GM12891 (cell line): ENCODE results near the gene TSHR.

Source experiments
- PAX5 ChIP-seq: IDR thresholded peaks from 2 replicates; pipeline ENCODE4 v1.6.1; 2011; ENCODE audit warnings: low read length, moderate library complexity, mild to moderate bottlenecking; ENCODE audit not compliant: insufficient read depth, severe bottlenecking
- POLR2A ChIP-seq: IDR thresholded peaks from 2 replicates; pipeline ENCODE4 v1.6.1; 2011; ENCODE audit warnings: low read depth, low read length, control low read depth
- POLR2AphosphoS5 ChIP-seq: IDR thresholded peaks from 2 replicates; pipeline ENCODE4 v1.6.1; 2011; ENCODE audit warnings: low read depth, low read length, control low read depth
- POU2F2 ChIP-seq: IDR thresholded peaks from 2 replicates; pipeline ENCODE4 v1.6.1; 2011; ENCODE audit warnings: low read depth, mild to moderate bottlenecking, control low read depth, low read length, moderate library complexity
- TAF1 ChIP-seq: IDR thresholded peaks from 2 replicates; pipeline ENCODE4 v1.6.1; 2011; ENCODE audit warnings: low read depth, low read length, control low read depth

- TF ChIP-seq POLR2AphosphoS5 (no peak), POLR2A (no peak), TAF1 (no peak), PAX5 (no peak), POU2F2 (no peak)
Measured at GRCh38 chr14:81172353-81172752, 216.9 kb downstream of the TSHR start.
